Smooth muscle cell (in vitro differentiated cells): Measurements from ENCODE around the gene RBL2. TPM values are rescaled to one million over a fixed set of nuclear protein-coding genes. Genes with fewer than 3 reads are reported as not detected.

Experiments used
- DNase-seq: peaks from one replicate; lab custom pipeline; 2025; ENCODE audit not compliant: unreplicated experiment; lab: John Stamatoyannopoulos, UW
- H2AFZ ChIP-seq: fragments of 200-600 bp; sonication (generic); 2 replicates; pipeline ENCODE4 v1.6.0; 2016; ENCODE audit warnings: antibody characterized with exemption, low read depth, mild to moderate bottlenecking
- H3F3A ChIP-seq: fragments of 200-600 bp; sonication (generic); 2 replicates; pipeline ENCODE4 v1.6.0; 2017; ENCODE audit warnings: antibody characterized with exemption, low read depth
- H3K27ac ChIP-seq: fragments of 200-600 bp; sonication (generic); 2 replicates; pipeline ENCODE4 v1.5.1; 2016; ENCODE audit warnings: low read depth, mild to moderate bottlenecking
- H3K27me3 ChIP-seq: fragments of 200-600 bp; sonication (generic); 2 replicates; pipeline ENCODE4 v1.6.1; 2016; ENCODE audit warnings: low read depth, mild to moderate bottlenecking
- H3K36me3 ChIP-seq: fragments of 200-600 bp; sonication (generic); 2 replicates; pipeline ENCODE4 v1.5.1; 2016; ENCODE audit warnings: low read depth
- H3K4me1 ChIP-seq: fragments of 200-600 bp; sonication (generic); 2 replicates; pipeline ENCODE4 v1.5.1; 2016; ENCODE audit warnings: low read depth
- H3K4me2 ChIP-seq: fragments of 200-600 bp; sonication (generic); 2 replicates; pipeline ENCODE4 v1.6.0; 2016; ENCODE audit warnings: mild to moderate bottlenecking
- H3K4me3 ChIP-seq: fragments of 200-600 bp; sonication (generic); 2 replicates; pipeline ENCODE4 v1.5.1; 2016; ENCODE audit warnings: mild to moderate bottlenecking
- H3K79me2 ChIP-seq: fragments of 200-600 bp; sonication (generic); 2 replicates; pipeline ENCODE4 v1.6.0; 2016; ENCODE audit warnings: low read depth, mild to moderate bottlenecking
- H3K9ac ChIP-seq: fragments of 200-600 bp; sonication (generic); 2 replicates; pipeline ENCODE4 v1.6.0; 2016; ENCODE audit warnings: low read depth
- H3K9me3 ChIP-seq: fragments of 200-600 bp; sonication (generic); replicated peaks from 2 replicates; pipeline ENCODE4 v1.5.1; 2016; ENCODE audit warnings: low read depth
- H4K20me1 ChIP-seq: fragments of 200-600 bp; sonication (generic); 2 replicates; pipeline ENCODE4 v1.6.0; 2016; ENCODE audit warnings: low read depth
- WGBS: methylation state at CpG from one replicate; pipeline ENCODE4 v1.1.7; 2016; ENCODE audit warnings: low lambda C conversion rate; 5-methylcytosine and 5-hydroxymethylcytosine counted together
- polyA plus RNA-seq: library from polyadenylated mRNA; unstranded; fragments of >200 nt; fragmentation: Nextera tagmentation; extraction: Ambion mirVana; gene quantifications from 2 replicates; pipeline ENCODE4 v1.2.1, GENCODE V29; 2016
- total RNA-seq: library from RNA; depleted of rRNA; stranded (reverse); fragments of >200 nt; gene quantifications from 2 replicates; pipeline ENCODE4 v1.2.3, GENCODE V29; 2014
- TF ChIP-seq, protein P1 (sequence below): fragments of 200-600 bp; sonication (generic); IDR thresholded peaks from 2 replicates; pipeline ENCODE4 v1.5.1; 2017; ENCODE audit warnings: borderline replicate concordance, mild to moderate bottlenecking, antibody characterized with exemption; ENCODE audit not compliant: insufficient read depth, poor library complexity, severe bottlenecking

RBL2 gene
- total and polyA plus RNA-seq, 2 experiments from 2014 or later: 21.0 to 42.7 TPM

DNA sequence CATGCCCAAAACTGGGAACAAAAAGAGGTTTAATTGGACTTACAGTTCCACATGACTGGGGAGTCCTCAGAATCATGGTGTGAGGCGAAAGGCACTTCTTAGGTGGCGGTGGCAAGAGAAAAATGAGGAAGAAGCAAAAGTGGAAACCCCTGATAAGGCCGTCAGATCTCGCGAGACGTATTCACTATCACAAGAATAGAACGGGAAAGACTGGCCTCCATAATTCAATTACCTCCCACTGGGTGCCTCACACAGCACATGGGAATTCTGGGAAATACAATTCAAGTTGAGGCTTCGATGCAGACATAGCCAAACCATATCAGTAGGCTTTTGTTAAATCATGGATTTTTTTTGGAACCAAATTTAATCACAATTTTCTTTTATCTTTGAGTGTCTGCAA, 24.4 kb downstream of the RBL2 start:
- TF ChIP-seq, protein P1, sequence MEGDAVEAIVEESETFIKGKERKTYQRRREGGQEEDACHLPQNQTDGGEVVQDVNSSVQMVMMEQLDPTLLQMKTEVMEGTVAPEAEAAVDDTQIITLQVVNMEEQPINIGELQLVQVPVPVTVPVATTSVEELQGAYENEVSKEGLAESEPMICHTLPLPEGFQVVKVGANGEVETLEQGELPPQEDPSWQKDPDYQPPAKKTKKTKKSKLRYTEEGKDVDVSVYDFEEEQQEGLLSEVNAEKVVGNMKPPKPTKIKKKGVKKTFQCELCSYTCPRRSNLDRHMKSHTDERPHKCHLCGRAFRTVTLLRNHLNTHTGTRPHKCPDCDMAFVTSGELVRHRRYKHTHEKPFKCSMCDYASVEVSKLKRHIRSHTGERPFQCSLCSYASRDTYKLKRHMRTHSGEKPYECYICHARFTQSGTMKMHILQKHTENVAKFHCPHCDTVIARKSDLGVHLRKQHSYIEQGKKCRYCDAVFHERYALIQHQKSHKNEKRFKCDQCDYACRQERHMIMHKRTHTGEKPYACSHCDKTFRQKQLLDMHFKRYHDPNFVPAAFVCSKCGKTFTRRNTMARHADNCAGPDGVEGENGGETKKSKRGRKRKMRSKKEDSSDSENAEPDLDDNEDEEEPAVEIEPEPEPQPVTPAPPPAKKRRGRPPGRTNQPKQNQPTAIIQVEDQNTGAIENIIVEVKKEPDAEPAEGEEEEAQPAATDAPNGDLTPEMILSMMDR: no peak
- peaks cover 3% of the 10 kb centered on the region for H3K36me3 ChIP-seq
- no peaks in the 10 kb centered on the region for H3K27me3 ChIP-seq
- no peaks in the 10 kb centered on the region for H3K4me1 ChIP-seq
- no peak overlapping the region for H3K4me2 ChIP-seq
- H3K79me2 ChIP-seq: no peaks in the 10 kb centered on the region
- no peaks in the 10 kb centered on the region for H3K9me3 ChIP-seq
- DNase-seq: no peak
- no peak overlapping the region for H2AFZ ChIP-seq
- H3K9ac ChIP-seq: no peak overlapping the region
- no peak overlapping the region for H3K27ac ChIP-seq
- 93% methylated on average over 8 of the region's 8 CpGs for WGBS
- no peaks in the 10 kb centered on the region for H4K20me1 ChIP-seq
- no peak overlapping the region for H3K4me3 ChIP-seq
- H3F3A ChIP-seq: no peaks in the 10 kb centered on the region

DNA sequence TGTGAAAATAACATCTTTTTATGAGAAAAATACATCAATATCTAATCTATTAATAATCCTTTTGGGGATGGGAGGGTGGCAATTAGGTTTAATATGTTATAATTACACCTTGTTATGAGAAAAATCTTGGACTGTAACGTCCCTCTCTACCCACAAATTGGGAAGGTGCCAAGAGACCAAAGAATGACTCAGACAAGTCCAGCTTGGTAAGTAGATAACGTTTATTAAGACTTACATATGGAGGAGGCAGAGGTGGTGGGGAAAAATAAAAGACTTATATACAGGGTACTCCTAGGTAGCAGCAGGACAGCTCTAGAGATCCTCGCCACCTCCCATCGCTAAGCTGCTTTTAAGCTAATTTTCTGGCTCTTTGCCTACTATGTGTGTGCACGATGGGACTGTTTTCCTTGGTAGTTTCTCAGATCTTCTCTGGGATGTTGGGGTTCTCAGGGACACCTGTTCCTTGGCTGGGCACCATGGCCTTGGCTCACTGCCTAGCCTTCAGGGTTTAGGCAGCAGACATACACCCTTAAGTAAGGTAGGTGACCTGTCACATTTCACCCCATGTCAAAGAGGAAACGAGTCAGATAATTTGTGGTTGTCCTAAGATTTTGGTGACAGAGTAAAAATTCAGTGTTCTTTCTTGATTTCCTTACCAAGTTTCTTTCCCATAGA, 31.5 kb downstream of the RBL2 start:
- Histone ChIP-seq H3F3A (no peaks in the 10 kb centered on the region), H3K36me3 (peaks cover 10% of the 10 kb centered on the region), H3K4me3 (no peak overlapping the region), H3K79me2 (no peaks in the 10 kb centered on the region), H3K9ac (no peak overlapping the region), H2AFZ (no peak overlapping the region), H3K27ac (no peak overlapping the region), H3K4me1 (no peaks in the 10 kb centered on the region), H3K4me2 (peak overlapping the region; percentile 19), H4K20me1 (no peaks in the 10 kb centered on the region), H3K27me3 (no peaks in the 10 kb centered on the region), H3K9me3 (no peaks in the 10 kb centered on the region)
- TF ChIP-seq, protein P1: no peak
- WGBS: 76% methylated on average over 6 of the region's 6 CpGs
- no peak for DNase-seq

DNA sequence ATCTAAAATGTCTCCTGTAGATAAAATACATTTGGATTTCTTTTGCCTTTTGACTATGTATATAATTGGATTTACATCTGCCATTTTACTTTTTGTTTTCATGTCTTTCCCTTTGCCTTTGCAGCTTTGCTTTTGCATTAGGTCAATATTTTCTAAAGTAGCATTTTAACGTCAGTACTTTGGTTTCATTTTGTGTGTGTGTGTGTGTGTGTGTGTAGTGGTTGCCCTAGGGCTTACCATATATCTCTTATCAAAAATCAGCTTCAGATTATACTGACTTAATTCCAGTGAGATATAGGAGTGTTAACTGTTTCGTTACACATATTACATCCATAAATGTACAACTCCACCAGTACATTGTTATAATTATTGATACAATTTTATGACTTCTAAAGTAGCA, 42.6 kb downstream of the RBL2 start:
- Histone ChIP-seq H3K27ac (no peak overlapping the region), H3K79me2 (no peaks in the 10 kb centered on the region), H4K20me1 (no peaks in the 10 kb centered on the region), H3K27me3 (no peaks in the 10 kb centered on the region), H3K4me1 (no peaks in the 10 kb centered on the region), H3K9ac (no peak overlapping the region), H2AFZ (no peak overlapping the region), H3K4me3 (no peak overlapping the region), H3K4me2 (no peak overlapping the region), H3K36me3 (peaks cover 21% of the 10 kb centered on the region), H3F3A (no peaks in the 10 kb centered on the region), H3K9me3 (no peaks in the 10 kb centered on the region)
- WGBS: 93% methylated on average over 2 of the region's 2 CpGs
- no peak for DNase-seq
- TF ChIP-seq, protein P1: no peak

DNA sequence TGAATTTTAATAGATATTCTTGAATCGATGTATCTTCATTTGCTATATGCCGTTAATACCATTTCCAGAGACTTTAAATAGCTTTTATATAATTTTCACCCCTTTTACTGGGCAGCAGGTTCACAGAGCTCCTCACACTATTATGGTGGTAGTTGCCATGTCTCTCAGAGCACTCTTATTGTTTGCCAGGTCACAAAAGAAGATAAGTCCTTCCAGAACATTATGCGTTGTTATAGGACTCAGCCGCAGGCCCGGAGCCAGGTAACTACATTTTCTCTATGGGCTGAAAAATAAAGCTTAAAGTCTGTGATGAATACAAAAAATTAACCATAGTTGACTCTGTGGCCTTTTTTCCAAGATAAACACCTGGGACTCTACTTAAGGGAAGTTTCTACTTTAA, 44.7 kb downstream of the RBL2 start:
- Histone ChIP-seq H3K27me3 (no peaks in the 10 kb centered on the region), H3K4me2 (no peak overlapping the region), H4K20me1 (no peaks in the 10 kb centered on the region), H3K27ac (no peak overlapping the region), H3K79me2 (no peaks in the 10 kb centered on the region), H3K4me1 (no peaks in the 10 kb centered on the region), H3F3A (no peaks in the 10 kb centered on the region), H3K4me3 (no peak overlapping the region), H3K9me3 (no peaks in the 10 kb centered on the region), H3K9ac (no peak overlapping the region), H2AFZ (no peak overlapping the region), H3K36me3 (peaks cover 16% of the 10 kb centered on the region)
- 94% methylated on average over 5 of the region's 5 CpGs for WGBS
- TF ChIP-seq, protein P1: no peak
- DNase-seq: no peak
